GM19438 (cell line): ENCODE data around the gene AIG1.
"Not testable (repeated sequence)": the region's sequence is repeated elsewhere in the genome, so short reads cannot be mapped to it uniquely, and the experiment has no call there.

Experiments
- ATAC-seq: cut with Tn5 transposase; IDR thresholded peaks from one replicate; pipeline ENCODE4 v1.9.1; 2021; ENCODE audit warnings: low read depth; ENCODE audit not compliant: unreplicated experiment

Gene AIG1

GRCh38 chr6:143055213-143055612, 5.5 kb upstream of the AIG1 start:
- no peak for ATAC-seq

DNA sequence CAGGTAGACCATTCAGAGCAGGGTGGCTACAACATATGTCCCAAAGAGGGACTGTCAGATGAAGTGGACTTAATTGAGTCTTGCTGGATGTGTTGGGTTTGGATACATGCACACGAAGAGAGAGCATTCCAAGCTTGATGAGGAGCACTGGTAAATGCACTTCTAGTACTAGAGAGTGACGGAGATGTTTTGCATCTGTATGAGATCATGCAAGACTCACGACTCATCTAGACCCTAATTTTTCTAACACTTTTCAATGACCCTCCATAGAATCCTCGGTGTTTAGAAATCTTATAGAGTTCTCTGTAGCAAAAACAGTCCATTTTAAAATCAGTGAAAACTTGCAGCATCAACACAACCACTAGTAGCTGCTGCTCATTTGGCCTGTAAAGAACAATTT, 4.8 kb upstream of the AIG1 start:
- ATAC-seq: no peak

GRCh38 chr6:143058987-143059386, 1.7 kb upstream of the AIG1 start:
- no peak for ATAC-seq

DNA sequence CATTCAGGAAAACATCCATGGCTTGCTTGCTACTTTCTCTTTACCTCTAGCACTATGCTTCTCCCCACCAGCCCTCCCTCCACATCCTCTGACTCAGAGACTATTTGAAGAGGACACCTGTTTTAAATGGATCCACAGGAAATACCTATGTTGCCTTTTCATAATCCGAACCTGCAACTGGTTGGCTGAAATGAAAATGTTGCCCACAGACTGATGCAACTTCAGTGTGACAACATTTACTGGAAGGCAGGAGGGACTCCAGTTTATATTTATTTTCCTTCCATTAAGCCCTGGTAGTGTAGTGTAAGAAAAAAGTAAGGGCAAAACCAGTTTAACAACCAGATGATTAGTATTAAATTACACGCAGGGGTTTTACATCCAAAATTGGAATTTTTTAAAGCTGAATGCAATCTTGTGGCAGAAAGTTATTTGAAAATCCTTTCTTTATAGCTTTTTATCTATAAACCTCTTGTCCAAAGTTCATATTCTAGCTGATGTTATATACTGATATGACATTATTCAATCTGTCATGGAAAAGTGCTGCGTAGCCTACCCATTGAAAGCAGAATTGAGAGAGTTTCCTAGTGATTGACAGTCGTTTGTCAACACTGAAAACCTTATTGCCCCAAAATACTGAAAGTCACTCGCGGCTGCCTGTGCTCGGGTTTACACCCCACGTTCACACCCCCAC, 881 bp upstream of the AIG1 start:
- no peak for ATAC-seq

GRCh38 chr6:143060354-143060805, 309 bp upstream of the AIG1 start:
- ATAC-seq: peak; percentile 72

- no peak for ATAC-seq
Observed at GRCh38 chr6:143061597-143062385, 1.1 kb downstream of the AIG1 start.

GRCh38 chr6:143062551-143062950, 1.9 kb downstream of the AIG1 start:
- no peak for ATAC-seq

DNA sequence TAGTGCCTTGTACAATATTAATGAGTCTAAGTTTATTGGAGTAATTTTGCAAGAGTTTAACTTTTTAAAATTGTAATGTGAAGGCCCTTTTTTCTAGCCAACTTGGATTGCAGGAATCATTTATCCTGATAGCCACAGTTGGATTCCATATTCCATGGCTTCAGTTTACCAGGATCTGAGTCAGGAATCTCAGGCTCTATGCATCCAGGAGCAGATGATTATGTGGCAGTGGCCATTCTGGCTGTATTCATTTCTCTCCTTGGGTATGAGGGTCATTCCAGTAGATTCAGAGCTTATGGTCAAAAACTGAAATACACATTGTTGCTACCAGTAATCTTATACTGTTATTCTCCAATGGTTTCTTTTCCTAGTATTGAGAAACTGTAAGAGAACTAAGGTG, 2.9 kb downstream of the AIG1 start:
- no peak for ATAC-seq

DNA sequence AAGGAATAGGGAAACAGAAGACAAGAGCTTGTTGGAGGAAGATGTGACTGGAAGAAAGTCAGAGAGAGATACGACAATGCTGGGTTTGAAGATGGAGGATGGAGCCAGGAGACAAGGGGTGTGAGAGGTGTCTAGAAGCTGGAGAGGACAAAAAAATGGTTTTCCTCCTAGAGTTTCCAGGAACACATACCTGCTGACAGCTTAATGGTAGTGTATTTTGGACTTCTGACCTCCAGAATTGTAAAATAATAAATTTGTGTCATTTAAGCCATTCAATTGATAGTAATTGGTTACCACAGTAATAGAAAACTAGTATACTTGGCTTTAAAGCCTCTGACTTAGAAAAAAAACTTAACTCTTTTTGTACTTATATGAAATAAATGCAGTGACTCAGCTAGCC, 3.6 kb downstream of the AIG1 start:
- ATAC-seq: no peak

DNA sequence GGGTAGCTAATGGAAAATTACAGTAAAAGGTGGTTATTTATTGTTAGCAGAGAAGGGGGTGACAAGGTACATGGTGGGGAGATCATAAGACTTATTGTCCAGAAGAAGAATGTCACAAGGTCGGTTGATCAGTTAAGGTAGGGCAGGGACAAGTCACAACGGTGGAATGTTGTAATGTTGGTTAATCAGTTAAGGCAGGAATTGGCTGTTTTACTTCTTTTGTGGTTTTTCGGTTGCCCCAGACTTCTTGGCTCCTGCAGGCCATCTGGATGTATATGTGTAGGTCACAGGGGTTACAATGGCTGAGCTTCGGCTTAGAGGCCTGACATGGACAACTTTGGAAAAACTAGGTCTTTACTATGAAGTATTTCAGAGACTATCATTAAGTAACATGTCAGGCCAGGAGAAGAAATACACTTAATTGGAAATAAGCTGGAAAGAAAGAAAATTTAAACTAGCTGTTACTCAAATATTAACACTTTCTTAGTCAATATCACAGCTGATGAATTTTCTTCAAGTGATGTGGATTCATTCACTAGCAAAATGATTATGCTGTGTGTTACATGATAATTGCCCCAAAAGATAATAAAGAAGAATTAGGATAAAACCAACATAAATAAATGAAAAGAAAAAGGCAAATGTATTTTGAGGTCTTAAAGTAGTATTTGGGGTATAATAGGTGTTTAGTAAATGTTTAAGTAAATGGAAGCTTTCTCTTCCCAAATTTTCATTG, 4.4 kb downstream of the AIG1 start:
- ATAC-seq: no peak

DNA sequence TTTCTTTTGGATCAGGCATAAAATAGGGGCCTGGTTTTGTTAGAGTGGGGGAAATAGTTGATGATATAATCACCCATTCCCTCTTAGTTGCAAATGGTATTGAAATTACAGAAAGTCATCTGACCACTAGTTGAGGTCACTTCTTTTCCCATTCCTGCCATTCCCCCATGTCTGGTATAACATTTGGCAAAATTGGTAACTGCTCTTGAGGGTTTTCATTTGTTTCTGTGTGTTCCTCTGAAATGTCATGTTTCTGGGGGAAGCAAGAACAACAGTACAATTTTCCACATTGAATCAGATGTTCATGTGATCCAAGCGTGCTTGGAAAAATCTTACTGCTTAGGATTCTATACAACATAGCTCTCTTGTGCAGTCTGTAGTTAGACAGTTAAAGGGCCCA, 7.3 kb downstream of the AIG1 start:
- no peak for ATAC-seq

GRCh38 chr6:143074101-143074500, 13.4 kb downstream of the AIG1 start:
- ATAC-seq: no peak

- no peak for ATAC-seq
Observed at GRCh38 chr6:143074670-143075318, 14.1 kb downstream of the AIG1 start.

- ATAC-seq: no peak
Observed at GRCh38 chr6:143078468-143079324, 18.0 kb downstream of the AIG1 start.

DNA sequence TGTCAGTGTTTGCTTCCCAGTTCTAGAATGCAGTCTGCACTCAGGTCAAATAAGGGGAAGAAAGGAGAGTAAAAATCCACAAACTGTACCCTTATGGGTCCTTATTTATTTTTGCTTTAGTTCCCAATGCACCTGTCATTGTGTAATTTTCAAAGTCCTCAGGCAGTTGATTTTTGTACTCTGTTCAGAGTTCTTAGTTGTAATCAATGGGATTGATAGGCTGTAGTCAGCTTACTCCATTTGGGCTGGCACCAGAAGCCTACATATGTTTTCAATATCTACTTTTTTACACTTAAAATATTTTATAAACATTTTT, 18.6 kb downstream of the AIG1 start:
- ATAC-seq: no peak

- not testable (repeated sequence) for ATAC-seq
Observed at GRCh38 chr6:143082274-143082673, 21.6 kb downstream of the AIG1 start.

DNA sequence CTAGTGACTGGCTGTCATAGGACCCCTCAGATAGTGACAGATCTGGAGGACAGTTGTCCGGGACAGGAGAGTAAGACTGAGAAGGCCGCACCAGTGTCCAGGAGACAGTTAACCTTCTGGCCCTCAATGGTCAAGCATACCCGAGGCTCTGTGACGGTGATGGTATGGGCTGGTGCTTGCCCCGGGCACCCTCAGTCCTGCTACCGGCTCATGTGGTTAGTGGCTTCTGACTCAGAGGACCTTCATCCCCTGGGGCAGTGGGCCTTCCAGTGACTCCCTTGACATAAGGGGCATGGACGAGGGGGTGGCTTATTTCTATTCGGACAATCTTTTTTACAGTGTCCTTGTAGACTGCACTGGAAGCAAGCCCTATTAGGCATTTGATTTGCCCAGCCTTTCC, 23.3 kb downstream of the AIG1 start:
- ATAC-seq: not testable (repeated sequence)

GRCh38 chr6:143087335-143087734, 26.6 kb downstream of the AIG1 start:
- ATAC-seq: not testable (repeated sequence)

DNA sequence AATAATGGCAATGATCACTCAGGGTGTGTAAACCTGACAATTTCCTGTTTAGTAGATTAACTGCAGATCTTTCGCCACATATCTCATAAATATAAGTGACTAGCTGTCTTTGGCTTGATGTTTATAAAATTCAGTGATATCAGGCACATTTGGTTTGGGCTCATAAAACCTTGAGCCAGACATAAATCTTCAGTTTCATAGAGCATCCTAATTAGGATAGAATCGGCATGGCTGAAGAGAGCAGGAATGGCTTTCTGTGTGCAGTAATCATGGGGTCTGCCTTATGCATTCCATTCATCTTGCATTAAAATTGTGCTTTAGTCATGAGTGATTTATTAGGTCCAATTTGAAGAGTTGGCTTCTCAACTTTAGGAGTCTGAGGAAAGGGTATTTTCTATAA, 27.2 kb downstream of the AIG1 start:
- no peak for ATAC-seq
